ENCODE data around the gene DPF3.

DNA sequence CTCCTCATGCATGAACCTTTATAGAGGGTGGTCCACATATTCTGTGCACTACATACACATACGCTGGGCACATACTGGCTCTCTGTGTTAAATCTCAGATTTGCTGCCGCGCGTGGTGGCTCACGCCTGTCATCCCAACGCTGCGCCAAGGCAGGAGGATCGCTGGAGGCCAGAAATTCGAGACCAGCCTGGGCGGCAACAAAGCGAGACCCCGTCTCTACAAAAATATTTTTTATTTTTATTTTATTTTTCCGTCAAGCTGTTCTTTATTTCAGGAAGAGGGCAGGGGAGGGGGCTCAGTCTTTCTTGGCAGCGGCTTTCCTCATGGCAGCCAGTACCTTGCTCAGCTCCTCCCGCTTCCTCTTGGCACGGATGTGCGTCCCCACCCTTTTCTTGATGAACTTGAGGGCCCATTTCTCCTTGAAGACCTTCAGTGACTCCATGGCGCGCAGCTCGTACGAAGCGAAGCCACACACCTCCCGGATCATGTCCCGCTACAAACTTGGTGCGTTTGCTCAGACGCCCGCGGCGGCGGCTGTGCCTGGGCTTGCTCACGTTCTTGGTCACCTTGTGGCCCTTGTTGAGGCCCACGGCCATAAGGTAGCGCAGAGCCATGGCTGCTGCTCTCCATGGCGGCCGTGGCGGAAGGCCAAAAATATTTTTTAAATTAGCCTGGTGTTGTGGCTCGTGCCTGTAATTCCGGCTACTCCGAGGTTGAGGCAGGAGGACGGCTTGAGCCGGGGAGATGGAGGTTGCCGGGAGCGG, 35.6 kb upstream of the DPF3 start:
- TF ChIP-seq ZNF239 (CRISPR knock-in tag; IDR thresholded peaks at IDR 0.05) (no peak), SIRT6 (IDR thresholded peaks at IDR 0.05; ENCODE audit: low read depth, low read length) (no peak)
- TF ChIP-seq, protein P1, sequence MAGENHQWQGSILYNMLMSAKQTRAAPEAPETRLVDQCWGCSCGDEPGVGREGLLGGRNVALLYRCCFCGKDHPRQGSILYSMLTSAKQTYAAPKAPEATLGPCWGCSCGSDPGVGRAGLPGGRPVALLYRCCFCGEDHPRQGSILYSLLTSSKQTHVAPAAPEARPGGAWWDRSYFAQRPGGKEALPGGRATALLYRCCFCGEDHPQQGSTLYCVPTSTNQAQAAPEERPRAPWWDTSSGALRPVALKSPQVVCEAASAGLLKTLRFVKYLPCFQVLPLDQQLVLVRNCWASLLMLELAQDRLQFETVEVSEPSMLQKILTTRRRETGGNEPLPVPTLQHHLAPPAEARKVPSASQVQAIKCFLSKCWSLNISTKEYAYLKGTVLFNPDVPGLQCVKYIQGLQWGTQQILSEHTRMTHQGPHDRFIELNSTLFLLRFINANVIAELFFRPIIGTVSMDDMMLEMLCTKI (IDR thresholded peaks at IDR 0.05; ENCODE audit: partially characterized antibody): no peak
- TF ChIP-seq, protein P2, sequence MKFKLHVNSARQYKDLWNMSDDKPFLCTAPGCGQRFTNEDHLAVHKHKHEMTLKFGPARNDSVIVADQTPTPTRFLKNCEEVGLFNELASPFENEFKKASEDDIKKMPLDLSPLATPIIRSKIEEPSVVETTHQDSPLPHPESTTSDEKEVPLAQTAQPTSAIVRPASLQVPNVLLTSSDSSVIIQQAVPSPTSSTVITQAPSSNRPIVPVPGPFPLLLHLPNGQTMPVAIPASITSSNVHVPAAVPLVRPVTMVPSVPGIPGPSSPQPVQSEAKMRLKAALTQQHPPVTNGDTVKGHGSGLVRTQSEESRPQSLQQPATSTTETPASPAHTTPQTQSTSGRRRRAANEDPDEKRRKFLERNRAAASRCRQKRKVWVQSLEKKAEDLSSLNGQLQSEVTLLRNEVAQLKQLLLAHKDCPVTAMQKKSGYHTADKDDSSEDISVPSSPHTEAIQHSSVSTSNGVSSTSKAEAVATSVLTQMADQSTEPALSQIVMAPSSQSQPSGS (CRISPR knock-in tag; IDR thresholded peaks at IDR 0.05): no peak

Measured in K562 (cell line).